OCI-LY7 (cell line): ENCODE measurements around the gene GPRC5C.

ENCODE experiments used
- EZH2phosphoT487 ChIP-seq: fragments of 200-600 bp; sonication (generic); IDR thresholded peaks from 2 replicates; pipeline ENCODE4 v1.6.1; 2018; ENCODE audit warnings: low read depth, borderline replicate concordance, mild to moderate bottlenecking, mixed run types, antibody characterized with exemption, low read length, moderate library complexity, mixed read lengths
- TF ChIP-seq, protein P1 (sequence below): fragments of 200-600 bp; sonication (generic); conservative IDR thresholded peaks from 2 replicates; pipeline ENCODE4 v1.5.1; 2014; ENCODE audit warnings: mild to moderate bottlenecking, antibody characterized with exemption, low read length, moderate library complexity, mixed read lengths

DNA sequence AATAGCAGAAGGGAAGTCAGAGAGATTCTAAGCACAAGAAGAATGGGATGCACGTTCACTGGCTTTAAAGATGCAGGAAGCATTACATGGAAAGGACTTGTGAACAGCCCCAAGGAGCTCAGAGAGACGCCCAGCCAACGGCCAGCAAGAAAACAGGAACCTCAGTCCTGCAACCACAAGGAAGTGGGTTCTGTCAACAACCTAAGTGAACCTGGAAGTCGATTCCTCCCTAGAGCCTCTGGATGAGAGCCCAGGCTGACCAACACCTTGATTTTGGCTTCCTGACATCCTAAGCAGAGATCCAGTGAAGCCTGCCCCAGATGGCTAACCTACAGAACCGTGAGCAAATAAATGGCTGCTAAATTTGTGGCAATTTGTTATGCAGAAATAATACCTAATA lies 40.1 kb upstream of the GPRC5C start:
- TF ChIP-seq, protein P1, sequence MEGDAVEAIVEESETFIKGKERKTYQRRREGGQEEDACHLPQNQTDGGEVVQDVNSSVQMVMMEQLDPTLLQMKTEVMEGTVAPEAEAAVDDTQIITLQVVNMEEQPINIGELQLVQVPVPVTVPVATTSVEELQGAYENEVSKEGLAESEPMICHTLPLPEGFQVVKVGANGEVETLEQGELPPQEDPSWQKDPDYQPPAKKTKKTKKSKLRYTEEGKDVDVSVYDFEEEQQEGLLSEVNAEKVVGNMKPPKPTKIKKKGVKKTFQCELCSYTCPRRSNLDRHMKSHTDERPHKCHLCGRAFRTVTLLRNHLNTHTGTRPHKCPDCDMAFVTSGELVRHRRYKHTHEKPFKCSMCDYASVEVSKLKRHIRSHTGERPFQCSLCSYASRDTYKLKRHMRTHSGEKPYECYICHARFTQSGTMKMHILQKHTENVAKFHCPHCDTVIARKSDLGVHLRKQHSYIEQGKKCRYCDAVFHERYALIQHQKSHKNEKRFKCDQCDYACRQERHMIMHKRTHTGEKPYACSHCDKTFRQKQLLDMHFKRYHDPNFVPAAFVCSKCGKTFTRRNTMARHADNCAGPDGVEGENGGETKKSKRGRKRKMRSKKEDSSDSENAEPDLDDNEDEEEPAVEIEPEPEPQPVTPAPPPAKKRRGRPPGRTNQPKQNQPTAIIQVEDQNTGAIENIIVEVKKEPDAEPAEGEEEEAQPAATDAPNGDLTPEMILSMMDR: no peak
- TF ChIP-seq EZH2phosphoT487: no peak
